NCI-H1048 (cell line): Measurements from ENCODE around the gene CT45A5.
"Not testable (repeated sequence)": the region's sequence is repeated elsewhere in the genome, so short reads cannot be mapped to it uniquely, and the experiment has no call there.

Source experiments
- DNase-seq: peaks from one replicate; lab custom pipeline; 2025; lab: John Stamatoyannopoulos, UW

CT45A5 gene, protein sequence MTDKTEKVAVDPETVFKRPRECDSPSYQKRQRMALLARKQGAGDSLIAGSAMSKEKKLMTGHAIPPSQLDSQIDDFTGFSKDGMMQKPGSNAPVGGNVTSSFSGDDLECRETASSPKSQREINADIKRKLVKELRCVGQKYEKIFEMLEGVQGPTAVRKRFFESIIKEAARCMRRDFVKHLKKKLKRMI

GRCh38 chrX:135785403-135785802 is at the start of gene CT45A5:
Gene CT45A5, minus strand, starts transcription at chrX:135785503. Its CDS starts 3,774 bp downstream, at chrX:135781729.
- DNase-seq: not testable (repeated sequence)

DNA sequence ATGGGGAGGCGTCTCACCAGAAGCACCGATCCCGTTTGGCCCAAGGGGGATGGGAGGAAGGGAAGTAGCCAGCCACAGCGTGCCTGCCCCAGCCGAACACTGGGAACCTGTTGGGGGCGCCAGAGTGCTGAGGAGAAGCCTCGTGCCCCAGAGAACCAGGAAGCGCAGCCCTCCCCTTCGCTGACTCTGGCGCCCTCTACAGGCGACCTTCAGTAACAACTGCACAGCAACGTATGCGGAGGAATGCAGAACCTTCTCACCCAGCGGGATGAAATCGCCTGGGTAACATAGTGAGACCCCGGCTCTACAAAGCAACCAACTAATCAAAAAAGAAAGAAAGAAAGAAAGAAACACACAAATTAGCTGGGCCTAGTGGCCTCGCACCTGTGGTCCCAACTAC is 34.6 kb upstream of the CT45A5 start, which contains the start of gene CT45A2:
CT45A2 (minus strand) TSS at position 101 of the 400 bp plus-strand sequence. CDS start 3,747 bp downstream, outside the sequence.
- DNase-seq: not testable (repeated sequence)

- DNase-seq: not testable (repeated sequence)
These were observed 17.4 kb upstream of the CT45A5 start, which contains the start of gene CT45A6 for GRCh38 chrX:135802687-135803086. Gene CT45A6, minus strand, starts transcription at chrX:135802787. Its CDS starts 3,794 bp downstream, at chrX:135798993.

- DNase-seq: not testable (repeated sequence)
These were observed 17.2 kb downstream of the CT45A5 start, which contains the start of gene CT45A3 for GRCh38 chrX:135768091-135768490. Gene CT45A3, minus strand, starts transcription at chrX:135768191. Its CDS starts 3,747 bp downstream, at chrX:135764444.

DNA sequence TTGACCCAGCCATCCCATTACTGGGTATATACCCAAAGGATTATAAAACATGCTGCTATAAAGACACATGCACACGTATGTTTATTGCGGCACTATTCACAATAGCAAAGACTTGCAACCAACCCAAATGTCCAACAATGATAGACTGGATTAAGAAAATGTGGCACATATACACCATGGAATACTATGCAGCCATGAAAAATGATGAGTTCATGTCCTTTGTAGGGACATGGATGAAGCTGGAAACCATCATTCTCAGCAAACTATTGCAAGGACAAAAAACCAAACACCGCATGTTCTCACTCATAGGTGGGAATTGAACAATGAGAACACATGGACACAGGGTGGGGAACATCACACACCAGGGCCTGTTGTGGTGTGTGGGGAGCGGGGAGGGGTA is 40.6 kb downstream of the CT45A5 start:
- not testable (repeated sequence) for DNase-seq

GRCh38 chrX:135741192-135741715 is 44.0 kb downstream of the CT45A5 start:
- no peak for DNase-seq

DNA sequence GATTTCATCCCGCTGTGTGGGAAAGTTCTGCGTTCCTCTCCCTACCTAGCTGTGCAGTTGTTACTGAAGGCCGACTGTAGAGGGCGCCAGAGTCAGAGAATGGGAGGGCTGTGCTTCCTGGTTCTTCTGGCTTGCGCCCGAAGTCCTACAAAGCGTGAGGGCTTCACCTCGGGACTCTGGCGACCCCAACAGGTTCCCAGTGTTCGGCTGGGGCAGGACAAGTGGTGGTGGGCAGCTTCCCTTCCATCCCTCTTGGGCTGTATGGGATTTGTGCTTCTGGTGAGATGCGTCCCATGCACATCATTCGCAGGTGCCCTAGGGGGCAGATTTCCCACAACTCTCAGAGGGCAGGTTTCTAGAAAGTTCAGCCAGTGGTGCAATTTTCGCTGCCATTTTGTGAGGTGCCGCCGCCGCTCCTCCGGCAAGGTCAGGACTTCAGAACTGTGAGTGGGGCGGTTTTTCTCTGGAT is 44.6 kb downstream of the CT45A5 start:
- DNase-seq: no peak

GRCh38 chrX:135737366-135738071 is 47.8 kb downstream of the CT45A5 start:
- no peak for DNase-seq

DNA sequence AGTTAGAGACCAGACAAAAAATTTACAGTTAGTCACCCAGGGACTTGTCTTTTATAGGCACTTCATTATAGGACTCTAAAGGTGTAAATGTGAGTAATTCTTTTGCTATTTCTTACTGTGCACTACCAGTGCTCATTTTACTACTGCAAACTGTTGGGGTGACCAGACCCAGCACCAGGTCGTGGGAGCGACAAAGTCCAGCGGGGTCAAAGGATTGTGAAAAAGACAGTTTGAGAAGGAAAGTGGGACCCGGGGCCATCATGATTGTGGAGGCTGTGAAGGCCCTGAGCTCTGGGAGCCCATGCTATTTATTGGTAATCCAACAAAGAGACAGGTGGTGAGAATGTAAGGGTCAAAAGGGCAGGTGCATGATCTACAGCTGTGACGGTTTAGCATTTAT is 50.6 kb downstream of the CT45A5 start:
- DNase-seq: not testable (repeated sequence)
